K562 (cell line): Measurements from ENCODE around the gene RGS14. TPM values are rescaled to one million over a fixed set of nuclear protein-coding genes. Genes with fewer than 3 reads are reported as not detected.

Source experiments
- ARID1B ChIP-seq: fragments of 450-650 bp; IDR thresholded peaks from 2 replicates; pipeline ENCODE4 v1.6.1; 2016; ENCODE audit warnings: antibody characterized with exemption, mild to moderate bottlenecking, inconsistent platforms
- CCNT2 ChIP-seq: IDR thresholded peaks from 2 replicates; pipeline ENCODE4 v1.6.1; 2011; ENCODE audit warnings: borderline replicate concordance, low read depth, mild to moderate bottlenecking, moderate library complexity, mixed read lengths, low read length; ENCODE audit not compliant: insufficient read length; ENCODE audit errors: extremely low read depth
- DPF2 ChIP-seq: fragments of 450-650 bp; IDR thresholded peaks from 2 replicates; pipeline ENCODE4 v1.6.1; 2016
- HBP1 ChIP-seq: fragments of 450-650 bp; formaldehyde crosslinking; IDR thresholded peaks from 2 replicates; pipeline ENCODE4 v1.4.0; 2022; ENCODE audit warnings: missing genetic modification characterization
- HINFP ChIP-seq: fragments of 450-650 bp; conservative IDR thresholded peaks from 2 replicates; pipeline ENCODE4 v1.6.1; 2016; ENCODE audit warnings: missing genetic modification characterization, low read depth, mild to moderate bottlenecking, control low read depth, missing compliant biosample characterization
- KLF6 ChIP-seq: fragments of 250-450 bp; sonication (Bioruptor Pico); IDR thresholded peaks from 2 replicates; pipeline ENCODE4 v1.4.0; 2020; ENCODE audit warnings: mild to moderate bottlenecking, moderate library complexity, borderline replicate concordance
- MAX ChIP-seq: sonication (generic); formaldehyde crosslinking; IDR thresholded peaks from 2 replicates; pipeline ENCODE4 v1.9.0; 2022; ENCODE audit warnings: mild to moderate bottlenecking, missing genetic modification reagents
- MCM2 ChIP-seq: fragments of 450-650 bp; IDR thresholded peaks from 2 replicates; pipeline ENCODE4 v1.6.1; 2017; ENCODE audit warnings: low read depth, mild to moderate bottlenecking
- NEUROD1 ChIP-seq: fragments of 150-350 bp; IDR thresholded peaks from 2 replicates; pipeline ENCODE4 v1.6.1; 2014; ENCODE audit warnings: borderline replicate concordance, low read length, low read depth; ENCODE audit not compliant: partially characterized antibody
- NFE2 ChIP-seq: IDR thresholded peaks from 2 replicates; pipeline ENCODE4 v1.6.1; 2014; ENCODE audit warnings: antibody characterized with exemption, low read depth
- PKNOX1 ChIP-seq: fragments of 450-650 bp; IDR thresholded peaks from 2 replicates; pipeline ENCODE4 v1.6.1; 2016
- RBBP5 ChIP-seq: fragments of 200-600 bp; sonication (generic); IDR thresholded peaks from 2 replicates; pipeline ENCODE4 v1.6.1; 2012; ENCODE audit warnings: borderline replicate concordance, mild to moderate bottlenecking, low read length, control low read depth, inconsistent platforms; ENCODE audit not compliant: insufficient read depth, poor library complexity, severe bottlenecking
- SMAD4 ChIP-seq: fragments of 250-450 bp; sonication (Bioruptor Pico); conservative IDR thresholded peaks from 2 replicates; pipeline ENCODE4 v1.8.0; 2021; ENCODE audit warnings: inconsistent platforms, mild to moderate bottlenecking, moderate library complexity
- SMARCA4 ChIP-seq: fragments of 450-650 bp; IDR thresholded peaks from 2 replicates; pipeline ENCODE4 v1.6.1; 2016
- SRSF1 ChIP-seq: fragments of 200-400 bp; formaldehyde crosslinking; IDR thresholded peaks from 2 replicates; pipeline ENCODE4 v1.6.1; 2017; ENCODE audit warnings: mild to moderate bottlenecking, low read depth, low read length, moderate library complexity
- TEAD1 ChIP-seq, 2 experiments: fragments of 450-650 bp in 1 of 2; sonication (generic) in 1 of 2; formaldehyde crosslinking; IDR thresholded peaks; 2 replicates each; pipeline versions ENCODE4 v1.4.0 to v1.8.0; 2020 to 2022; ENCODE audit warnings: mild to moderate bottlenecking in 2 of 2, missing genetic modification reagents in 1 of 2
- VEZF1 ChIP-seq: fragments of 200-800 bp; sonication (Bioruptor generic); IDR thresholded peaks from 2 replicates; pipeline ENCODE4 v1.6.1; 2017; ENCODE audit warnings: missing genetic modification characterization, missing compliant biosample characterization
- ZNF398 ChIP-seq: fragments of 250-450 bp; sonication (Bioruptor Pico); IDR thresholded peaks from 2 replicates; pipeline ENCODE4 v1.8.0; 2021; ENCODE audit warnings: moderate library complexity, mild to moderate bottlenecking, inconsistent platforms
- polyA plus RNA-seq, 8 experiments: library from polyadenylated mRNA; depleted of rRNA in 4 of 8; stranded (reverse) in 5 of 8; unstranded in 3 of 8; fragments of >200 nt; fragmentation: Nextera tagmentation in 2 of 8; fragmentation: Illumina TruSeq in 1 of 8; extraction: Ambion mirVana in 2 of 8; extraction: Trizol in 1 of 8; gene quantifications; 2 replicates each; pipeline versions ENCODE4 v1.2.1 to v1.2.3, GENCODE V29; 2011 to 2014; ENCODE audit warnings: inconsistent platforms in 1 of 8, missing spikeins in 1 of 8
- total RNA-seq, 7 experiments: library from RNA; depleted of rRNA in 6 of 7; stranded (reverse); fragments of >200 nt in 6 of 7; fragmentation: Illumina TruSeq in 2 of 7; extraction: Trizol in 2 of 7; gene quantifications; 2 replicates each; pipeline versions ENCODE4 v1.2.1 to v1.2.3, GENCODE V29; 2011 to 2021; ENCODE audit warnings: low replicate concordance in 1 of 7

Gene RGS14
- total and polyA plus RNA-seq, 9 of the 15 experiments (the other 6 are each of a cell fraction or from before 2014, with no cell fraction given), result 0.28 to 75.9 (median 34.5) TPM

- TF ChIP-seq HINFP (tag) (no peak), RBBP5 (peak; percentile 53), MCM2 (peak; percentile 85), NFE2 (peak; percentile 30), ZNF398 (CRISPR knock-in tag) (no peak), SMAD4 (CRISPR knock-in tag) (0 out of 2 replicates have a peak, but pooled peaks have one; percentile 22), TEAD1 (CRISPR knock-in tag; IDR thresholded peaks at IDR 0.05) (0 out of 4 replicates have a peak, but pooled peaks of 1 of the 2 experiments have one; percentile 48), MAX (CRISPR knock-in tag) (peak; percentile 68; the same call in 1 of the 2 replicates), NEUROD1 (no peak), CCNT2 (peak; percentile 58), VEZF1 (CRISPR knock-in tag) (peak; percentile 93), SMARCA4 (no peak), KLF6 (CRISPR knock-in tag) (0 out of 2 replicates have a peak, but pooled peaks have one; percentile 33), SRSF1 (no peak), DPF2 (peak; percentile 21; the same call in 1 of the 2 replicates), HBP1 (no peak), PKNOX1 (peak; percentile 56), ARID1B (peak; percentile 42; the same call in 1 of the 2 replicates)
These were observed 5.1 kb downstream of the RGS14 start (continued) for GRCh38 chr5:177362610-177363507.
